GM12873 (cell line): ENCODE results near the gene DCAF12.

ENCODE experiments used
- CTCF ChIP-seq: IDR thresholded peaks from 2 replicates; pipeline ENCODE4 v1.5.1; 2012; ENCODE audit warnings: low read depth, mild to moderate bottlenecking, moderate library complexity, low read length, control low read depth; ENCODE audit not compliant: insufficient read depth; ENCODE audit errors: missing control alignments

Gene DCAF12

GRCh38 chr9:34124926-34125325 is 1.6 kb downstream of the DCAF12 start:
- no peak for TF ChIP-seq CTCF

DNA sequence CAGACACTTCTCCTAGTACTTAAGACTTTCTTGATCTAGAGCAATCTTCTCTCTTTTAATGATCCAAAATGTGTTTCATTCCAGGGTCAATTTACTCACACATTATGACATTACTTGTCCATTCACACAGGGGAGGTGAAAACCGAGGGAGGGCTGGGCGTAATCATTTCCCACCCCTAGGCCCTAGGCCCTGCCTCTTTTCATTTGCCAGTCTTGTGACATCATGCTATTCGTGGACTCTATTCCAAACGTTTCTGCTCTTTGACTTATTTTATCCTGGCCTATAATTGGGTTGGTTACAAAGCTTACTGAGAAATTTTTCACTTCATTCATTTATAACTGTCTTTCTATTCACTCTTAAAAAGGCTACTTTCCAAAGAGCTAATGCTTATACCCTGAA is 2.4 kb downstream of the DCAF12 start:
- no peak for TF ChIP-seq CTCF

- no peak for TF ChIP-seq CTCF
Observed at GRCh38 chr9:34123682-34124081, 2.8 kb downstream of the DCAF12 start.

GRCh38 chr9:34121996-34122395 is 4.5 kb downstream of the DCAF12 start:
- no peak for TF ChIP-seq CTCF

- TF ChIP-seq CTCF, result no peak
Observed at GRCh38 chr9:34119713-34120112, 6.8 kb downstream of the DCAF12 start.

DNA sequence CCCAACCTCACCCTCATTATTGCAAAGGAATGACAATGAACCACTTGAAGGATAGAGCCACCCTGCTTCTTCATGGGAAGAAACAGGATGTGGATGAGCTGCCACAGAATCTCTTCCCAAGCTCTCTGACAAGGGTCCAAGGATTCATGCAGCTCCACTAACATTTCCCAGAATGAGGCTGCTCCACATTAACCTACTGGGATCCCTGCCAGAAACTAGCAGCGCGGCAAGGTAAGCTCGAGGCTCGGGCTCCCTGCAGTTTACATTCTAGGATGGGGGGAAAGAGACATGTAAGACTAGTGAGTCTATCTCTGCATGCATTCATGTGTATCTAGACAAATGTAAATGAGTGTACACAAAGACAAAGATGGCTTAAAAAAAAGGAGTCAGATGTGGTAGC is 12.1 kb downstream of the DCAF12 start:
- no peak for TF ChIP-seq CTCF

DNA sequence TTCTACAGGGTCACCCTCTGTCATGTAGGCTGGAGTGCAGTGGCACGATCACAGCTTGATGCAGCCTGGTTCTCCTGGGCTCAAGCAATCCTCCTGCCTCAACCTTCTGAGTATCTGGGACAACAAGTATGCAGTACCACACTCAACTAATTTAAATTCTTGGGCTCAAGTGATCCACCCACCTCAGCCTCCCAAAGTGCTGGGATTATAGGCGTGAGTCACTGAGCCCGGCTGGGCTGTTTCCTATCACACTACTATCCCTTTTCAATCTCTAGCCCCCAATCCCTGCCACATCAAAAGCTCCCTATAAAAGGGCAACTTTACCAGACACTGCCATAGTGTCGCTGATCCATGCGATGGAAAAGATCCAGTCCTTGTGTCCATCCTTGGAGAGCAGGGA is 20.4 kb downstream of the DCAF12 start:
- TF ChIP-seq CTCF, result no peak

GRCh38 chr9:34102796-34103195 is 23.7 kb downstream of the DCAF12 start:
- no peak for TF ChIP-seq CTCF
